GM23248 (cell line): ENCODE results near the gene ANTXRL. TPM values are rescaled to one million over a fixed set of nuclear protein-coding genes. Genes with fewer than 3 reads are reported as not detected.
"Not testable (repeated sequence)": the region's sequence is repeated elsewhere in the genome, so short reads cannot be mapped to it uniquely, and the experiment has no call there.

ENCODE experiments used
- DNase-seq: peaks from one replicate; pipeline ENCODE4 v3.0.0-alpha.2; 2015
- H2AFZ ChIP-seq: fragments of 200-600 bp; sonication (generic); 2 replicates; pipeline ENCODE4 v1.6.1; 2016; ENCODE audit warnings: antibody characterized with exemption
- H3F3A ChIP-seq: fragments of 200-600 bp; sonication (generic); 2 replicates; pipeline ENCODE4 v1.6.1; 2016; ENCODE audit warnings: mild to moderate bottlenecking, antibody characterized with exemption, mixed run types; ENCODE audit not compliant: insufficient read depth
- H3K27ac ChIP-seq: fragments of 200-600 bp; sonication (generic); 2 replicates; pipeline ENCODE4 v1.5.1; 2016; ENCODE audit warnings: mild to moderate bottlenecking
- H3K27me3 ChIP-seq: fragments of 200-600 bp; sonication (generic); replicated peaks from 2 replicates; pipeline ENCODE4 v1.6.1; 2016; ENCODE audit warnings: mild to moderate bottlenecking; ENCODE audit not compliant: insufficient read depth
- H3K36me3 ChIP-seq: fragments of 200-600 bp; sonication (generic); 2 replicates; pipeline ENCODE4 v1.6.1; 2016; ENCODE audit warnings: low read depth, mild to moderate bottlenecking
- H3K4me1 ChIP-seq: fragments of 200-600 bp; sonication (generic); 2 replicates; pipeline ENCODE4 v1.6.1; 2016; ENCODE audit warnings: mild to moderate bottlenecking; ENCODE audit not compliant: insufficient read depth
- H3K4me2 ChIP-seq: fragments of 200-600 bp; sonication (generic); one replicate; pipeline ENCODE4 v1.6.1; 2016; ENCODE audit warnings: mild to moderate bottlenecking; ENCODE audit not compliant: unreplicated experiment
- H3K4me3 ChIP-seq: fragments of 200-600 bp; sonication (generic); 2 replicates; pipeline ENCODE4 v1.5.1; 2016; ENCODE audit warnings: mild to moderate bottlenecking
- H3K79me2 ChIP-seq: fragments of 200-600 bp; sonication (generic); 2 replicates; pipeline ENCODE4 v1.6.1; 2016; ENCODE audit warnings: mild to moderate bottlenecking; ENCODE audit not compliant: insufficient read depth
- H3K9ac ChIP-seq: fragments of 200-600 bp; sonication (generic); 2 replicates; pipeline ENCODE4 v1.6.1; 2016; ENCODE audit warnings: mild to moderate bottlenecking
- H3K9me2 ChIP-seq: fragments of 200-600 bp; sonication (generic); 2 replicates; pipeline ENCODE4 v1.6.1; 2016; ENCODE audit warnings: mixed run types, mild to moderate bottlenecking, moderate library complexity; ENCODE audit not compliant: insufficient read depth
- H3K9me3 ChIP-seq: fragments of 200-600 bp; sonication (generic); one replicate; pipeline ENCODE4 v1.6.1; 2017; ENCODE audit warnings: low read depth
- H4K20me1 ChIP-seq: fragments of 200-600 bp; sonication (generic); 2 replicates; pipeline ENCODE4 v1.6.0; 2016; ENCODE audit not compliant: insufficient read depth
- EZH2 ChIP-seq: fragments of 200-600 bp; sonication (generic); IDR thresholded peaks from 2 replicates; pipeline ENCODE4 v1.6.1; 2018; ENCODE audit warnings: antibody characterized with exemption, mild to moderate bottlenecking; ENCODE audit not compliant: insufficient read depth, poor library complexity, severe bottlenecking
- EZH2phosphoT487 ChIP-seq: fragments of 200-600 bp; sonication (generic); IDR thresholded peaks from 2 replicates; pipeline ENCODE4 v1.6.1; 2018; ENCODE audit warnings: antibody characterized with exemption, moderate library complexity, mild to moderate bottlenecking, low read depth; ENCODE audit not compliant: insufficient read depth
- WGBS, 2 experiments: methylation state at CpG; one replicate each; pipeline ENCODE4 v1.1.6; 2015 to 2017; ENCODE audit warnings: low lambda C conversion rate in 2 of 2, low coverage in 1 of 2; ENCODE audit errors: missing lambda C conversion rate in 2 of 2; 5-methylcytosine and 5-hydroxymethylcytosine counted together
- in situ Hi-C: fragments of 300-500 bp; cut with MboI; formaldehyde crosslinking; loops from 2 replicates; pipeline ENCODE4 v1.15.0; 2020
- polyA plus RNA-seq: library from polyadenylated mRNA; unstranded; fragments of >200 nt; fragmentation: Nextera tagmentation; extraction: Ambion mirVana; gene quantifications from 2 replicates; pipeline ENCODE4 v1.2.1, GENCODE V29; 2016
- total RNA-seq: library from RNA; depleted of rRNA; stranded (reverse); fragments of >200 nt; shearing (Covaris generic); gene quantifications from 2 replicates; pipeline ENCODE4 v1.2.3, GENCODE V29; 2014

The ANTXRL gene
- total and polyA plus RNA-seq, 2 experiments from 2014 or later: not detected

DNA sequence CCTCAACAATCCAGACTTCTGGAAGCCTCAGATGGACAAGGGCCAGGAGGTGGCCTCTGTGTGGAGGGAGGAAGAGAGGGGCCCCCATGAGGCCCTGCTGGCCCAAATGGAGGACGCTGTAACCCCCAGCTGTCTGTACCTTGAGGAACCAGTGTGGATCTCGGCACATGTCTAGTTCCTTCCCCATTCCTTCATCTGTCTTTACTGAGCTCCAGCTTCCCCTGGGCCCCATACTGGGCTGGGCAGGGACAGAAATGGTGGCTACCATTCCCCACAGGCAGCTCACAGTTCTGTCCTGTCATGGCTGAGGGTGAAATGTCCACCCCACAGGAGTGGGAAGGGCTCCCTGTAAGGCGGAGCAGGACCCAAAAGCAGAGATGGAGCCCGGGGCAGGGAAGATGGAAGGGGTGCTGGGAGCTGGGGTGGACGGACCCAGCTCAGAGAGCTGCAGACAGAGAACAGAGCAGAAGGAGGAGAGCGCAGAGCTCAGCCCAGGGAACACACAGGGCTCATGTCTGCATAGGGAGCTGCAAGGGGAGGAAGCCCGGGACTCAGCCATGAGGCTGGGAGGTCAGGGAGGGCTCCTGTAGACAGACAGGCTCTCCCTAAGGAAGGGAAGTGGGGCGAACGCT, 22.8 kb downstream of the ANTXRL start:
- no peak for TF ChIP-seq EZH2
- no peak for TF ChIP-seq EZH2phosphoT487
- Histone ChIP-seq H3K36me3 (no peaks in the 10 kb centered on the region), H3K4me1 (peaks cover 2% of the 10 kb centered on the region; the same call in 1 of the 2 replicates), H2AFZ (no peak overlapping the region), H3K4me2 (no peak overlapping the region), H4K20me1 (no peaks in the 10 kb centered on the region), H3K27ac (no peak overlapping the region), H3K4me3 (no peak overlapping the region), H3K79me2 (no peaks in the 10 kb centered on the region), H3F3A (no peaks in the 10 kb centered on the region), H3K27me3 (0 out of 2 replicates have a peak, but pooled peaks cover 4% of the 10 kb centered on the region), H3K9me3 (no peaks in the 10 kb centered on the region), H3K9me2 (no peaks in the 10 kb centered on the region), H3K9ac (no peak overlapping the region)
- in situ Hi-C loops: no loop called here
- WGBS, 2 experiments: 80 to 89% methylated on average over 9 of the region's 9 CpGs
- DNase-seq: no peak

DNA sequence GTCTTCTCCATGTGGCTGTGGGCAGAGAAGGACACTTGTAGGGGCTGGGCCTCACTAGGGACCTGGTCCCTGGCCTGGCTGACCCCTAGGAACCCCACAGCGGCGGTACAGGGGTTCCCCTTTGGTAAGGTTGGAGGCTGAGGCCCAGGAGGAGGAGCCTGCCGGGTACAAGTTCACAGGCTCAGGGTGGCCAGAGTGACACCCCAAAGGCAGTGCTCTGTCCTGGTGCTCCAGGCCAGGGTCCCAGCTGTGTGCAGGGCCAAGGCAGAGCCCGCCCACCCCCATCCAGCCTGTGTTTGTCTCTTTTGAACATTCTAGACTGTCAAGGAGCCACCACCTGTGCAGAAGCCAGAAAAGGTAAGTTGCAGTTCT, 23.3 kb downstream of the ANTXRL start:
- Histone ChIP-seq H3K79me2 (no peaks in the 10 kb centered on the region), H3F3A (no peaks in the 10 kb centered on the region), H3K27me3 (0 out of 2 replicates have a peak, but pooled peaks cover 4% of the 10 kb centered on the region), H3K27ac (no peak overlapping the region), H3K9me2 (no peaks in the 10 kb centered on the region), H3K9me3 (no peaks in the 10 kb centered on the region), H3K4me1 (peaks cover 7% of the 10 kb centered on the region; the same call in 1 of the 2 replicates), H2AFZ (no peak overlapping the region), H3K4me3 (no peak overlapping the region), H4K20me1 (no peaks in the 10 kb centered on the region), H3K9ac (no peak overlapping the region), H3K36me3 (no peaks in the 10 kb centered on the region), H3K4me2 (no peak overlapping the region)
- DNase-seq: no peak
- in situ Hi-C loops: no loop called here
- WGBS, 2 experiments: 81 to 85% methylated on average over 3 to 4 of the region's 4 CpGs
- no peak for TF ChIP-seq EZH2phosphoT487
- TF ChIP-seq EZH2: no peak

DNA sequence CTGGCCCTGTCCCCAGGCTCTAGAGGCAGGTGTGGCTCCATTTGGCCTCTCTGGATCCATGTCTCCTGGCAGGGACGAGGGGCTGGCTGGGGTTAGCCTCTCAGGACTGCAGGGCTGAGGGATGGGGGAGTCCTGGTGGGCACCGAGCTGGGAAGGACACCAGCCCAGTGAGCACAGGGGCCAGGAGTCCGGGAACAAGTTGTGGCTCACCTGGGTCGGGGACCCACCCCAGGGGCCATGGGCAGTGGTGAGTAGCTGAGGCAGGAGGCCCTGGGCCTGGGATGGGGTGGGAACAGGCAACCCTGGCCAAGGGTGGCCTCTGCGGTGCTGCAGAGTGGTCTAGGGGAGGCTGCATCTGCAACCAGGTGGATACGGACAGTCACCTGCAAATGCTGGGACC, 24.1 kb downstream of the ANTXRL start:
- WGBS, 2 experiments: 85 to 90% methylated on average over 6 of the region's 6 CpGs

DNA sequence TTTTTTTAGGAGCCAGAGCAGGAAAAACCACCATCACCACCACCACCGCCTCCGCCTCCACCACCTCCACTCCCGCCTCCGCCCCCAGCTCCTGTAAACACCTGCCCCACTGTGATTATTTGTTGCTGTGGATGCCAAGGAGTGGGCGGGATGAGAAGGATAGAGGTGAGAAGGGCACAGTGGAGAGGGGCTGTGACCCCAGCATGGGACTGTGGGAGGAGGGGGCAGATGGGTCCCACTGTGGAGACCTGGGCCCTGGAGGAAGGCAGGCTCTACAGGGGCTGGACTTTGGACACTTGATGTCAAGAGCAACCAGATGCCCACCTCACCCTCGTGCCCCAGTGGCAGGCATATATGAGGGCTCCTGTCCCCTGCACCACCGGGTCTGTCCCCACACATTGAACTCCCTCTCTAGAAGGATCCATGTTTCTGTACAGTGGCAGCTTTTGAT, 24.7 kb downstream of the ANTXRL start:
- H3K9me3 ChIP-seq: no peaks in the 10 kb centered on the region
- H3K4me3 ChIP-seq: no peak overlapping the region
- no peaks in the 10 kb centered on the region for H3K36me3 ChIP-seq
- no peaks in the 10 kb centered on the region for H4K20me1 ChIP-seq
- DNase-seq: no peak
- H3K9me2 ChIP-seq: no peaks in the 10 kb centered on the region
- in situ Hi-C loops: no loop called here
- no peak overlapping the region for H2AFZ ChIP-seq
- H3K27me3 ChIP-seq: 0 out of 2 replicates have a peak, but pooled peaks cover 4% of the 10 kb centered on the region
- no peak overlapping the region for H3K27ac ChIP-seq
- no peak overlapping the region for H3K4me2 ChIP-seq
- TF ChIP-seq EZH2 (no peak), EZH2phosphoT487 (no peak)
- H3K9ac ChIP-seq: no peak overlapping the region
- 69 to 73% methylated on average over 4 to 7 of the region's 7 CpGs for WGBS, 2 experiments
- no peaks in the 10 kb centered on the region for H3K79me2 ChIP-seq
- peaks cover 4% of the 10 kb centered on the region; the same call in 1 of the 2 replicates for H3F3A ChIP-seq
- peaks cover 15% of the 10 kb centered on the region for H3K4me1 ChIP-seq

More for the DNA sequence above, 24.1 kb downstream of the ANTXRL start:
- in situ Hi-C loops: no loop called here
- H2AFZ ChIP-seq: no peak overlapping the region
- H3K9ac ChIP-seq: no peak overlapping the region
- no peaks in the 10 kb centered on the region for H4K20me1 ChIP-seq
- no peak overlapping the region for H3K4me2 ChIP-seq
- peaks cover 14% of the 10 kb centered on the region for H3K4me1 ChIP-seq
- no peak for DNase-seq
- H3K36me3 ChIP-seq: no peaks in the 10 kb centered on the region
- H3K9me3 ChIP-seq: no peaks in the 10 kb centered on the region
- no peaks in the 10 kb centered on the region for H3K9me2 ChIP-seq
- no peak overlapping the region for H3K27ac ChIP-seq
- TF ChIP-seq EZH2 (no peak), EZH2phosphoT487 (no peak)
- peaks cover 3% of the 10 kb centered on the region; the same call in 1 of the 2 replicates for H3F3A ChIP-seq
- 0 out of 2 replicates have a peak, but pooled peaks cover 4% of the 10 kb centered on the region for H3K27me3 ChIP-seq
- H3K79me2 ChIP-seq: no peaks in the 10 kb centered on the region
- H3K4me3 ChIP-seq: no peak overlapping the region

DNA sequence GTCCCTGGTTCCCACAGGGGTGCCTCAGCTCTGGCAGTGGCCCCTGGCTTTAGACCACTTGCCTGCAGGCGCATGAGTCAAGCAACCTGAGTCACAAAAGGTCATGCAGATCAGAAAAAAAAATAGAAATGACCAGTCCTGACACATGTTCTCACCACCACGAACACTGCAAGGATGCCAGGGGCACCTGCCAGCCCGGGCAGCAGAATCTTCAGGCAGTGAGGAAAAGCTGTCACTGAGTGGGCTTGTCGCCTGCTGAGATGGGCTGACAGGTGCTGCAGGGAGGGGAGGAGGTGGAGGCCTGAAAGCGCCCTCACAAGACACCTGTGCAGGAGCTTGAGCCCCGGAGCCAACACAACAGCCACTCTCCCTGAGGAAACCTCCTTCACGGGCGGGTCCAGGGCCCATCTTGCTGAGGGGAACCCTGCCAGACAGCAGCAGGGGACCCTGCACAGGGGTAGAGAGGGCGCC, 25.2 kb downstream of the ANTXRL start:
- WGBS, 2 experiments: 63 to 66% methylated on average over 9 of the region's 9 CpGs
- peak; percentile 80 for DNase-seq

More for the DNA sequence above, 25.2 kb downstream of the ANTXRL start:
- H3K79me2 ChIP-seq, H3K36me3 ChIP-seq, H3K9me3 ChIP-seq, H4K20me1 ChIP-seq, H3K9me2 ChIP-seq, H2AFZ ChIP-seq, in situ Hi-C loops, H3K27ac ChIP-seq, H3K9ac ChIP-seq, H3K27me3 ChIP-seq, H3K4me3 ChIP-seq, H3F3A ChIP-seq, H3K4me2 ChIP-seq: not testable (repeated sequence)
- peaks cover 15% of the 10 kb centered on the region for H3K4me1 ChIP-seq
